H54 (cell line): ENCODE measurements around the gene KRTAP5-7.

ENCODE experiments used
- DNase-seq: peaks from one replicate; pipeline ENCODE4 v3.0.0; 2011; ENCODE audit warnings: low spot score, mixed read lengths; ENCODE audit not compliant: insufficient read length
- FAIRE-seq: peaks from 3 replicates; lab custom pipeline; 2011; peaks lifted over from hg19 to GRCh38; lab: Jason Lieb, UNC
- POLR2A ChIP-seq: IDR thresholded peaks from 2 replicates; pipeline ENCODE4 v1.6.1; 2011; ENCODE audit warnings: low read depth, mild to moderate bottlenecking, low read length

KRTAP5-7 gene

GRCh38 chr11:71489311-71490043 lies 37.6 kb upstream of the KRTAP5-7 start:
- DNase-seq (peak; percentile 83), FAIRE-seq (peak; percentile 20)
- no peak for TF ChIP-seq POLR2A

- DNase-seq (no peak), FAIRE-seq (no peak)
- TF ChIP-seq POLR2A: no peak
Observed at GRCh38 chr11:71490044-71490730, 36.9 kb upstream of the KRTAP5-7 start.

GRCh38 chr11:71490731-71491390 lies 36.2 kb upstream of the KRTAP5-7 start:
- FAIRE-seq: no peak
- no peak for DNase-seq
- no peak for TF ChIP-seq POLR2A

GRCh38 chr11:71491531-71491930 lies 35.5 kb upstream of the KRTAP5-7 start:
- DNase-seq (no peak), FAIRE-seq (no peak)
- TF ChIP-seq POLR2A: no peak

- no peak for DNase-seq
- FAIRE-seq: no peak
- no peak for TF ChIP-seq POLR2A
Observed at GRCh38 chr11:71491940-71492339, 35.1 kb upstream of the KRTAP5-7 start.

- TF ChIP-seq POLR2A: no peak
- FAIRE-seq (no peak), DNase-seq (no peak)
Observed at GRCh38 chr11:71495286-71496230, 31.5 kb upstream of the KRTAP5-7 start.

GRCh38 chr11:71496421-71496820 lies 30.6 kb upstream of the KRTAP5-7 start:
- no peak for TF ChIP-seq POLR2A
- DNase-seq (no peak), FAIRE-seq (no peak)

DNA sequence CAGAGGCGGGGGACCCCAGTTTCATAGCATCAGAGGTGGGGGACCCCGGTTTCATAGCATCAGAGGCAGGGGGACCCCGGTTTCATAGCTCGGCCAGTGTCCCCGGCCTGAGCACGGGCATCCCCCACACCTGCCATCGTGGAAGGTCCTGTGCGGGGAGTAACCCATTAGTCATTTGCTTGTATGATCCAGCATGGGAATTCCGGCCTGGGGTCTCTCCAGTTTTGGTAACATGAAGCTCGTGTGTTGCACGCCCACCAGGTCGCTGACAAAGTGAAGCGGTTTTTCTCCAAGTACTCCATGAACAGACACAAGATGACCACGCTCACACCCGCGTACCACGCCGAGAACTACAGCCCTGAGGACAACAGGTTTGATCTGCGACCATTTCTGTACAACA lies 29.0 kb upstream of the KRTAP5-7 start:
- no peak for FAIRE-seq
- no peak for DNase-seq
- no peak for TF ChIP-seq POLR2A

DNA sequence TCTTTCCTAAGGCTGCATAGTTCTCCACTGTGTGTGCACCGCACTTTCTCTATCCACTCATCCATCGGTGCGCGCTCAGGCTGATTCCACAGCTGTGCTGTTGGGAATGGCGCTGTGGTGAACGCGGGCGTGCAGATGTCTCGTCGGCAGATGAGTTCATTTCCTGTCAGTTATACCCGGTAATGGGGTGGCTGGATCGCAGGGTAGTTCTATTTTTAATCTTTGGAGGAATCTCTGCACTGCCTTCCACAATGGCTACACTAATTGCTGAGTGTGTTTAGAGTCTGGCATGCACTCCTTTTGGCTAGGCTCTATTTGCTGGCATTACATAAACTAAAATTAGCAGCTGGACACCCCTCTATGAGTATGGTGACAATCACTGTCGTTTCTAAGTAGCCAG lies 27.9 kb upstream of the KRTAP5-7 start:
- no peak for FAIRE-seq
- DNase-seq: no peak
- no peak for TF ChIP-seq POLR2A

GRCh38 chr11:71499546-71499945 lies 27.5 kb upstream of the KRTAP5-7 start:
- FAIRE-seq (no peak), DNase-seq (no peak)
- no peak for TF ChIP-seq POLR2A

- DNase-seq (peak; percentile 58), FAIRE-seq (no peak)
- no peak for TF ChIP-seq POLR2A
Observed at GRCh38 chr11:71500601-71501021, 26.5 kb upstream of the KRTAP5-7 start.

- TF ChIP-seq POLR2A: no peak
- FAIRE-seq (no peak), DNase-seq (no peak)
Observed at GRCh38 chr11:71501071-71501985, 25.7 kb upstream of the KRTAP5-7 start.
